ENCODE results near the gene NEK6. TPM values are rescaled to one million over a fixed set of nuclear protein-coding genes. Genes with fewer than 3 reads are reported as not detected.

Gene NEK6
- total and polyA plus RNA-seq, 2 of the 8 experiments (the other 6 are each of a cell fraction or from before 2014, with no cell fraction given) = 17.7 to 19.7 TPM

DNA sequence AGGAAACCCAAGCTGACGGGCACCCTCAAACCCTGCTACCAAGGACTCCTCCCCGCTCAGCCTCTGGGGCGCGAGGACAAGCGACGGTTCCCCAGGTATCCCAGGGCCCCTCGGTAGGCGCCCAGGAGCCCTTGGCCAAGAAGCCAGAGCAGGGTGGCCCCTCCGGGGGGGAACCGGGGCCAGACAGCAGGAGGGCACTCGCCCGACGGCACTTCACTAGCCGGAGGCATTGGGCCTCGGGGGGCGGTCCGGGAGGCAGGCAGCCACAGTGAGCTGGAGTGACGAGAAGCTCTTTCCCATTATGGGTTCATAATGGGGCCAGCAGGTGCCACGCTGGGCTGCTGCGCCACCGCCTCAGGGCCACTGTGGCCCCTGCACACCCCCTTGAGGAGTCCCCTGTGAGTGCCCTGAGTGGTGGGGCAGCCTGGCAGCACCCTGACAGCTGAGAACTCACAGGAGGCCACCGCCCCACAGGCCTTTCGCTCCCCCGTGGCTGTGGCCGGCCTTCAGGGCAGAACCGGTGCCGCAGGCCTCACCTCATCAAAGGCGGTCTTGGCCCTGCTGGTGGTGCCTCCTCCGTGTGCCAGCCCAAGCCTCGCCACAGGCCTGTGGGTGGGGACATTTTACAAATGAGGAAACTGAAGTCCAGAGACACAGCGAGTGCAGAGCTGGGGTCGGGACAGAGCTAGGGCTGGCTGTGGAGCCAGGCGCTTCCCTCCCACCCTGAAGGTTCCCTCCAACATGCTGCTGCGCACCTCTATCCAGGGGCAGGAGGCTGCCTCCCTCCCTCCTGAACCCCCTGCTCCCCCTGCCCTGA is 88.8 kb downstream of the NEK6 start:
- no peak for TF ChIP-seq PHF8 (conservative IDR thresholded peaks at IDR 0.05; ENCODE audit: low read depth, low read length)
- TF ChIP-seq RNF2 (IDR thresholded peaks at IDR 0.05; ENCODE audit: borderline replicate concordance, low read depth, low read length, missing control alignments, poor library complexity, severe bottlenecking) = no peak
- 0 out of 3 replicates have a peak, but pooled peaks of 1 of the 2 experiments have one; percentile 18 for TF ChIP-seq POLR2A (IDR thresholded peaks at IDR 0.05; ENCODE audit: control extremely low read depth in 1 of 2, low read depth in 2 of 2, low read length in 2 of 2)
- Histone ChIP-seq H2BK5ac (ENCODE audit: low read depth, low read length) (no peak overlapping the region), H3K56ac (replicated peaks; ENCODE audit: insufficient read length, low read depth, low read length) (no peak overlapping the region), H4K91ac (replicated peaks; ENCODE audit: insufficient read length, low read length) (no peak overlapping the region), H2AK5ac (ENCODE audit: low read depth, low read length) (no peak overlapping the region), H3K27ac (ENCODE audit: low read depth, low read length) (no peak overlapping the region), H3K23ac (ENCODE audit: insufficient read length) (no peak overlapping the region), H2AFZ (ENCODE audit: low read length) (no peak overlapping the region), H3K36me3 (ENCODE audit: control insufficient read depth in 2 of 4, insufficient read depth in 4 of 4, low read length in 3 of 4) (peaks cover 2 to 24% (median 7%) of the 10 kb centered on the region in 4 experiments; a peak in 6 of 8 replicates), H2BK15ac (ENCODE audit: low read length) (no peak overlapping the region), H3K9ac (replicated peaks in 1 of 4; ENCODE audit: extremely low read depth in 1 of 4, low read depth in 3 of 4, low read length in 3 of 4) (no peak overlapping the region), H3K4me2 (ENCODE audit: insufficient read depth in 1 of 2, low read depth in 2 of 2, low read length in 2 of 2) (no peak overlapping the region), H2BK12ac (ENCODE audit: low read depth, low read length) (no peak overlapping the region), H2BK120ac (replicated peaks; ENCODE audit: low read depth, low read length) (no peak overlapping the region), H3K4me1 (replicated peaks in 1 of 4; ENCODE audit: control insufficient read depth in 3 of 4, insufficient read depth in 4 of 4, low read length in 3 of 4) (peaks cover 0 to 13% (median 7%) of the 10 kb centered on the region in 4 experiments; a peak in 5 of 7 replicates), H3K14ac (ENCODE audit: insufficient read length) (no peak overlapping the region), H3K79me2 (ENCODE audit: control insufficient read depth in 1 of 2, insufficient read depth in 2 of 2, low read length in 2 of 2) (no peaks in the 10 kb centered on the region), H4K8ac (ENCODE audit: extremely low read depth, insufficient read depth, low read length) (peak overlapping the region; percentile 28; the same call in 1 of the 2 replicates), H3K18ac (ENCODE audit: extremely low read depth, low read length) (no peak overlapping the region), H4K5ac (ENCODE audit: insufficient read length, low read depth, low read length) (no peak overlapping the region), H3K27me3 (replicated peaks in 1 of 4; ENCODE audit: control insufficient read depth in 3 of 4, extremely low read depth in 1 of 4, insufficient read depth in 3 of 4, low read length in 3 of 4) (no peaks in the 10 kb centered on the region), H3K4me3 (ENCODE audit: extremely low read depth in 1 of 4, insufficient read depth in 2 of 4, low read depth in 3 of 4, low read length in 4 of 4) (no peak overlapping the region), H3K79me1 (ENCODE audit: low read depth, low read length) (no peaks in the 10 kb centered on the region; the same call in 1 of the 2 replicates), H3K4ac (replicated peaks; ENCODE audit: insufficient read length, low read depth, low read length) (no peak overlapping the region), H4K20me1 (replicated peaks in 1 of 2; ENCODE audit: control insufficient read depth in 1 of 2, insufficient read depth in 2 of 2, low read length in 2 of 2) (peaks cover 1 to 25% of the 10 kb centered on the region in 2 experiments), H3K23me2 (ENCODE audit: low read depth, low read length) (no peaks in the 10 kb centered on the region), H3K9me3 (ENCODE audit: insufficient read depth in 2 of 2, low read depth in 1 of 2, low read length in 1 of 2) (no peaks in the 10 kb centered on the region), H2BK20ac (ENCODE audit: low read length) (no peak overlapping the region)
- POLR2A ChIA-PET (ENCODE audit: partially characterized antibody) = interaction anchor here (1.0 to 2.5 kb wide), 4 partner anchors 9 to 11 kb away, joined by 3 to 9 read pairs (median 4); no protein-coding TSS in a partner anchor
- CTCF ChIA-PET (ENCODE audit: partially characterized antibody) = interaction anchor here (0.6 to 2.9 kb wide), 9 partner anchors 9 to 628 kb away, joined by 3 to 12 read pairs (median 5); no protein-coding TSS in a partner anchor
- no peak for DNase-seq (ENCODE audit: low read depth in 1 of 2, low spot score in 2 of 2)
- 83% methylated on average over 19 of the region's 34 CpGs; no CpG with 5 or more reads in 1 of the 2 experiments for WGBS, 2 experiments (ENCODE audit: extremely low coverage in 1 of 2, insufficient coverage in 1 of 2, insufficient read length in 1 of 2, insufficient replicate concordance in 2 of 2, low coverage in 1 of 2, low lambda C conversion rate in 2 of 2, missing lambda C conversion rate in 1 of 2)
- FAIRE-seq = no peak

Data from H1 (cell line).